ENCODE measurements around the gene IYD. TPM values are rescaled to one million over a fixed set of nuclear protein-coding genes. Genes with fewer than 3 reads are reported as not detected.
A peak's percentile ranks its signal among the peaks of the same experiment; 100 is the strongest.

IYD gene
- total RNA-seq, 1 donor from 2014 or later = not detected

- intact Hi-C loops (cut with DNase I) = no loop called here
- peak; percentile 62 for ATAC-seq
- DNase-seq (ENCODE audit: low spot score) = no peak
Observed at GRCh38 chr6:150452428-150453243, 83.8 kb downstream of the IYD start.

GRCh38 chr6:150453357-150453756 is 84.5 kb downstream of the IYD start:
- ATAC-seq (no peak), DNase-seq (ENCODE audit: low spot score) (no peak)
- intact Hi-C loops (cut with DNase I) = no loop called here

Other genes with a start within 250 kb of the IYD start
- gene PPP1R14C, start 226.0 kb upstream of the IYD start, total RNA-seq = 0.27 TPM
- gene PLEKHG1, start 230.9 kb downstream of the IYD start, total RNA-seq = 57.7 TPM